Measurements from ENCODE around the gene CRELD2.
A peak's percentile ranks its signal among the peaks of the same experiment; 100 is the strongest.

CRELD2 gene

GRCh38 chr22:49913446-49913845 is 5.0 kb upstream of the CRELD2 start:
- DNase-seq: no peak

GRCh38 chr22:49914256-49914655 is 4.2 kb upstream of the CRELD2 start:
- DNase-seq: no peak

GRCh38 chr22:49915610-49916009 is 2.8 kb upstream of the CRELD2 start:
- DNase-seq: no peak

GRCh38 chr22:49916831-49917230 is 1.6 kb upstream of the CRELD2 start:
- no peak for DNase-seq

GRCh38 chr22:49918911-49919881 is 762 bp downstream of the CRELD2 start:
- DNase-seq: no peak

GRCh38 chr22:49920859-49921258 is 2.4 kb downstream of the CRELD2 start:
- no peak for DNase-seq

- DNase-seq: no peak
These were observed 3.3 kb downstream of the CRELD2 start for GRCh38 chr22:49921508-49922278.

- no peak for DNase-seq
These were observed 4.0 kb downstream of the CRELD2 start for GRCh38 chr22:49922484-49922883.

GRCh38 chr22:49922926-49923325 is 4.5 kb downstream of the CRELD2 start:
- no peak for DNase-seq

- no peak for DNase-seq
These were observed 5.0 kb downstream of the CRELD2 start for GRCh38 chr22:49923445-49923844.

- no peak for DNase-seq
These were observed 5.8 kb downstream of the CRELD2 start for GRCh38 chr22:49924113-49924833.

- peak; percentile 58 for DNase-seq
These were observed 7.2 kb downstream of the CRELD2 start for GRCh38 chr22:49925525-49926128.

- DNase-seq: no peak
These were observed 8.5 kb downstream of the CRELD2 start for GRCh38 chr22:49926916-49927315.

- DNase-seq: no peak
These were observed 9.2 kb downstream of the CRELD2 start for GRCh38 chr22:49927483-49928184.

GRCh38 chr22:49928185-49928495 is 9.7 kb downstream of the CRELD2 start:
- DNase-seq: no peak

- DNase-seq: no peak
These were observed 10.2 kb downstream of the CRELD2 start for GRCh38 chr22:49928555-49929210.

GRCh38 chr22:49929211-49929979 is 11.0 kb downstream of the CRELD2 start:
- DNase-seq: peak; percentile 71

GRCh38 chr22:49929994-49930575 is 11.7 kb downstream of the CRELD2 start:
- no peak for DNase-seq

GRCh38 chr22:49930596-49931412 is 12.4 kb downstream of the CRELD2 start:
- no peak for DNase-seq

All from activated CD4-positive, alpha-beta T cell treated with anti-CD3 and anti-CD28 coated beads for 1 hour (primary cell).